Measurements from ENCODE around the gene JAZF1. TPM values are rescaled to one million over a fixed set of nuclear protein-coding genes. Genes with fewer than 3 reads are reported as not detected.

The JAZF1 gene
- total RNA-seq, 4 donors from 2014 or later: 1.6 to 8.6 (median 5.3) TPM

- Histone ChIP-seq H3K4me3 (no peak overlapping the region), H3K27me3 (no peaks in the 10 kb centered on the region), H3K27ac (no peak overlapping the region), H3K36me3 (no peaks in the 10 kb centered on the region), H3K4me1 (peaks cover 0 to 8% of the 10 kb centered on the region in 2 donors), H3K9me3 (no peaks in the 10 kb centered on the region)
- intact Hi-C loops (cut with DNase I; ENCODE audit: low total_unique reads) (no loop called here), in situ Hi-C loops (cut with MboI; ENCODE audit: low sequenced_read_pairs in 4 of 4) (no loop called here)
- ATAC-seq (no peak), DNase-seq (no peak)
- TF ChIP-seq POLR2A (IDR thresholded peaks at IDR 0.05) (no peak), CTCF (IDR thresholded peaks at IDR 0.05 in 4 of 5, conservative IDR thresholded peaks at IDR 0.05 in 1 of 5) (no peak)
Observed at GRCh38 chr7:27842094-27842692, 338.4 kb downstream of the JAZF1 start.

GRCh38 chr7:27840760-27841364, 339.7 kb downstream of the JAZF1 start:
- no peaks in the 10 kb centered on the region for H3K36me3 ChIP-seq
- no peaks in the 10 kb centered on the region for H3K9me3 ChIP-seq
- TF ChIP-seq CTCF (IDR thresholded peaks at IDR 0.05 in 4 of 5, conservative IDR thresholded peaks at IDR 0.05 in 1 of 5) (no peak), POLR2A (IDR thresholded peaks at IDR 0.05) (no peak)
- H3K27me3 ChIP-seq: no peaks in the 10 kb centered on the region
- DNase-seq: no peak
- intact Hi-C loops (cut with DNase I; ENCODE audit: low total_unique reads): no loop called here
- in situ Hi-C loops (cut with MboI; ENCODE audit: low sequenced_read_pairs in 4 of 4): no loop called here
- no peak for ATAC-seq
- H3K27ac ChIP-seq: no peak overlapping the region
- H3K4me3 ChIP-seq: no peak overlapping the region
- H3K4me1 ChIP-seq: peaks cover 0 to 8% of the 10 kb centered on the region in 2 donors

GRCh38 chr7:27840313-27840712, 340.3 kb downstream of the JAZF1 start:
- Histone ChIP-seq H3K9me3 (no peaks in the 10 kb centered on the region), H3K27ac (no peak overlapping the region), H3K27me3 (no peaks in the 10 kb centered on the region), H3K36me3 (no peaks in the 10 kb centered on the region), H3K4me1 (peaks cover 0 to 8% of the 10 kb centered on the region in 2 donors), H3K4me3 (no peak overlapping the region)
- TF ChIP-seq CTCF (IDR thresholded peaks at IDR 0.05 in 4 of 5, conservative IDR thresholded peaks at IDR 0.05 in 1 of 5): no peak
- no peak for TF ChIP-seq POLR2A (IDR thresholded peaks at IDR 0.05)
- in situ Hi-C loops (cut with MboI; ENCODE audit: low sequenced_read_pairs in 4 of 4) (no loop called here), intact Hi-C loops (cut with DNase I; ENCODE audit: low total_unique reads) (no loop called here)
- ATAC-seq: no peak
- DNase-seq: no peak

GRCh38 chr7:27839099-27839498, 341.5 kb downstream of the JAZF1 start:
- no peaks in the 10 kb centered on the region for H3K36me3 ChIP-seq
- H3K4me3 ChIP-seq: no peak overlapping the region
- no peak for TF ChIP-seq POLR2A (IDR thresholded peaks at IDR 0.05)
- TF ChIP-seq CTCF (IDR thresholded peaks at IDR 0.05 in 4 of 5, conservative IDR thresholded peaks at IDR 0.05 in 1 of 5): no peak
- no peak overlapping the region for H3K27ac ChIP-seq
- no peak for ATAC-seq
- intact Hi-C loops (cut with DNase I; ENCODE audit: low total_unique reads) (no loop called here), in situ Hi-C loops (cut with MboI; ENCODE audit: low sequenced_read_pairs in 4 of 4) (no loop called here)
- no peak for DNase-seq
- no peaks in the 10 kb centered on the region for H3K27me3 ChIP-seq
- peaks cover 0 to 12% of the 10 kb centered on the region in 2 donors for H3K4me1 ChIP-seq
- no peaks in the 10 kb centered on the region for H3K9me3 ChIP-seq
